Anterior cingulate cortex (tissue), 58 donors: ENCODE data around the gene DGKQ.

Experiments
- DNase-seq, 58 donors: peaks; one replicate each; lab custom pipeline; 2025; lab: John Stamatoyannopoulos, UW

DGKQ gene

DNA sequence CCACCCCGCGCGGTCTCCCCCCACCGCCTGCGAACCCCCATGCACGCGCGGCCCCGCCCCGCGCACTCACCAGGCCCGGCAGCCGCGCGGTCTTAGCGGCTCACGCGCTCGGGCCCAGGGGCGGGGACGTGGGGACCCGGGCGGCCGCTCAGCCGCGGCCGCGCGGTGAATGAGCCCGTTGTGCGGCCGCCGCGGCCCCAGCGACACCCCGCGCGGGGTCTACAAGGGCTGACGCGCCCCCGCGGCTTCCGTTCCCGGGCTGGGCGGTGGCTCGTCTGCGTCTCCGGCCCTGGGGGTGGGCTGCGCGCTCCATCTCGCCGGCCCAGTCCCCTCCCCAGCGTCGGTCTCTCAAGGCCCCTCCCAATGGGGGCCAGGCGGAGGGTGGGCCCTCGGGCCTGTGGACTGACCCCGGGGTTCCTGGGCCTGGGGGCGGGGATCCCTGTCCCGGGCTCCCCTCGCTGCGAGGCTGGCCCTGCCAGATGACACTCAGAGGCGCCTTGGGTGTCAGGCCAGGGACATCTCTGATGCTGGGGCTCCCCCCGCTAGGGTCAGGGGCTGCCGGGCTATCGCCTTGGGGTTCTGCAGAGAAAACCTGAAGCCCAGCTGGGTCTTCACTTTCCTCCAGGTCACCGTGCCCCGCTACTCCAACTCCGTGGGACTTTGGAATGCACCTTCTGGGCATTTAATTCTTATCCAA is 24.2 kb upstream of the DGKQ start:
- DNase-seq: peak in 13 of 58 donors; percentile 13 to 60 (median 41)

GRCh38 chr4:996997-997374 is 23.6 kb upstream of the DGKQ start:
- peak in 1 of 58 donors; percentile 43 for DNase-seq

- DNase-seq: no peak
Observed at GRCh38 chr4:996030-996996, 22.9 kb upstream of the DGKQ start.

GRCh38 chr4:995311-996026 is 22.1 kb upstream of the DGKQ start:
- no peak for DNase-seq

DNA sequence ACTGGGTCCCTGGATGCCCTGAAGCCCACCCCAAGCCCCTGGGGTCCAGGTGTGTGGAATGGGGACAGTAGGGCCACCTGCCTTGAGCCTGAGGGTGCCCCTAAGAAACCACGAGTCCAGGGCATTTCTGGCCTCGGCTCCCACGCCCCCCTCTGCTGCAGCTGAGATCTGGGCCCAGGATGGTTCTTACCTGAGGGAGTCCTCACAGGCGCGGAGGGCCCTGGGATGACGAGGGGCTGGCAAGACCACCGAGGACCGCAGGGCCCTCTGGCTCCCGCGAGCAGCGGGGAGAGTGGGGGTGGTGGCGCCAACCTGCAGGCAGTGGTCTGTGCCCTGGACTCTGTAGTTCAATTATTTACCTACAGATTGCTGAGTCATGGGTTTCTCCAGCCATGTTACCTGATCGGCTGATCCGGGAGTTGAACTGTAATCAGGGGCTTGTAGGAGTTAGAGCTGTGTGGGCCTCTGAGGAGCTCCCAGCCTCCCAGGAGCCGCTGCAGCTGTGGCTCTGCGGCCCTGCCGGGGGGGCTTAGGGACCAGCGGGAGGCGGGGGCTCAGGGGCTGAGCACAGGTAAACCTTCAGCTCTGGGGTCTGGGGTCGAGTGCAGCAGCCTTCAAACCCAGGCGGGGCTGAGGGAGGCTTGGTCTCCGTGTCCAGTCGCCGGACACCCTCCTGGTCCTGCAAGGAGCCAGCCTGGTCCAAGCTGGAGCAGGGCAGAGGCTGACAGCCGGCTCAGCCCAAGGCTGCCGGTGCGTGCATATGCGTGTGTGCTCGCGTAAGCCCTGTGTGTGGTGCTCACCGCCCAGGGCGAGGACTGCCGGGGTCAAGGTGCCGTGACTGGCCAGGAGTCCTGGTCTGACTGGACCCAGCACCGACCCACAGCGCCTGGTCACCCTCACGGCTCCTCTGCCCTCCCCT is 20.0 kb upstream of the DGKQ start, which contains the start of gene SLC26A1:
Gene SLC26A1 (minus strand): TSS at position 294 of the 919 bp plus-strand sequence. CDS start 1,701 bp downstream, outside the sequence.
- DNase-seq: no peak

GRCh38 chr4:992297-993110 is 19.1 kb upstream of the DGKQ start:
- no peak for DNase-seq

GRCh38 chr4:991451-992296 is 18.3 kb upstream of the DGKQ start:
- DNase-seq: no peak

DNA sequence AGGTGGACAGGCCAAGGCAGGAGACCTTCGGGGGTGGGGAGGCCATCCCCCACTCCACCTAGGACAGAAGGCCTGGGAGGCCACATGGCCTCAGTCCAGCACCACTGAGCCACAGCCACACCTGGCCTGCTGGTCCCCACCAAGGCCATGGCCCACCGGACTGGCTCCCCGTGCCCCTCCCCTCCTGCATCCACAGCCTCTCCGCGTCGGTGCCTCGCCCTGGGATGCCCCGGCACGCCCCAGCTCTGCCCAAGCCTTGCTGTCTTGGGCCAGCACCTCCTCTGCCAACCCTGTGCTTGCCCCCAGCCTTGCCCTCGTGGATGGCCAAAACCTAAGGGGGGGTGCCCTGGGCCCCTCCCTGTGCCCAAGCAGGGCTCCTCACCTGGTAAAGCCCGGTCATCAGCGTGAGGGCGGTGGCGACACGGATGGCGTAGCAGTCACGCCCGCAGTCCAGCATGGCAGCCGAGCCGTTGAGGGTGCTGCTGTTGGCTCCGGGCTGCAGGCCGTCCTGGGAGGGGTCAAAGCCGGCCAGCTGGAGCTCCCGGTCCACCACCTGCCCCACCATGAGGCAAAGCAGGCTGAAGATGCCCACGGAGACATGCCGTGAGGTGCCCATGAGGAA is 17.5 kb upstream of the DGKQ start:
- DNase-seq: no peak

GRCh38 chr4:989722-990471 is 16.5 kb upstream of the DGKQ start:
- DNase-seq: no peak

GRCh38 chr4:988726-989721 is 15.7 kb upstream of the DGKQ start:
- no peak for DNase-seq

- no peak for DNase-seq
Observed at GRCh38 chr4:987624-988513, 14.5 kb upstream of the DGKQ start.

DNA sequence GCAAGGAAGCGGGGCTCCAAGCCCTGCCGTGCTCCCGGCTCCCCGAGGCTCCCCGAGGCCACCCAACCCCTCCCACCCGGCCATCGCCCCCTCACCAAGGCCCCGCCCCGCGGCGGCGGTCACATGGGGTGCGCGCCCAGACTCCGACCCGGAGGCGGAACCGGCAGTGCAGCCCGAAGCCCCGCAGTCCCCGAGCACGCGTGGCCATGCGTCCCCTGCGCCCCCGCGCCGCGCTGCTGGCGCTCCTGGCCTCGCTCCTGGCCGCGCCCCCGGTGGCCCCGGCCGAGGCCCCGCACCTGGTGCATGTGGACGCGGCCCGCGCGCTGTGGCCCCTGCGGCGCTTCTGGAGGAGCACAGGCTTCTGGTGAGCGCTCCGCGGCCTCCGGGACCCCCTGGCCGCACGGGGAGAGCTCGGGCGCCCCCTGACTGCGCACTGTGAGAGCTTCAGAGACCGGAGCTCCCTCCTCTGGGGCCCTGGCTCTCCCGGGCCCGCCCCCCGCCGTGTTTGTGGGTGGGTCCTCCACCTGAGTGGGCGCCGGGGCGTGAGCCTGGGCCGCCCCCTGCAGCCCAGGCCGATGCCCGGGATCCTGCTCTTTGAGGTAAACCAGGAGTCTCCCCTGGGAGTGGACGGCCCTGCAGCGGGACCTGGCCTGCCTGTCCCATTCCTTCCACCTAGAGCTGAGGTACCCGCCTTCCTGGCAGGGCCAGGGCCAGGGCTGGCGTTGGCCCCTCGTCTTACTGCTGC is 13.7 kb upstream of the DGKQ start, which contains the start of gene IDUA:
Gene IDUA (plus strand): TSS at position 166 of the 745 bp plus-strand sequence. CDS start 41 bp downstream, at position 207.
- peak; percentile 30 to 94 (median 78) for DNase-seq

GRCh38 chr4:986428-986878 is 13.1 kb upstream of the DGKQ start:
- DNase-seq: peak in 1 of 58 donors; percentile 69
